ENCODE measurements around the gene COG5. TPM values are rescaled to one million over a fixed set of nuclear protein-coding genes. Genes with fewer than 3 reads are reported as not detected.

Gene COG5
- total RNA-seq, 1 donor from 2014 or later = 21.4 TPM

GRCh38 chr7:107304636-107305035 lies 259.1 kb downstream of the COG5 start:
- H3K4me1 ChIP-seq (ENCODE audit: control insufficient read depth in 3 of 3, insufficient read depth in 3 of 3, low read length in 3 of 3) = no peaks in the 10 kb centered on the region
- no peak overlapping the region for H3K9ac ChIP-seq (ENCODE audit: low read depth in 1 of 3, low read length in 3 of 3)
- H3K27ac ChIP-seq (ENCODE audit: low read depth, low read length) = peak overlapping the region; percentile 8
- H3K9me3 ChIP-seq (ENCODE audit: control insufficient read depth in 3 of 3, low read length in 3 of 3) = peaks cover 0 to 3% (median 0%) of the 10 kb centered on the region in 3 donors
- no peak overlapping the region for H3K4me3 ChIP-seq (ENCODE audit: low read length in 3 of 3)
- peaks cover 0 to 6% (median 0%) of the 10 kb centered on the region in 3 donors for H3K36me3 ChIP-seq (ENCODE audit: control insufficient read depth in 3 of 3, insufficient read depth in 3 of 3, low read length in 3 of 3)
- H3K27me3 ChIP-seq (ENCODE audit: control insufficient read depth in 3 of 3, insufficient read depth in 3 of 3, low read length in 3 of 3) = no peaks in the 10 kb centered on the region

- Histone ChIP-seq H3K27me3 (ENCODE audit: control insufficient read depth in 3 of 3, insufficient read depth in 3 of 3, low read length in 3 of 3) (no peaks in the 10 kb centered on the region), H3K9ac (ENCODE audit: low read depth in 1 of 3, low read length in 3 of 3) (no peak overlapping the region), H3K4me3 (ENCODE audit: low read length in 3 of 3) (no peak overlapping the region), H3K36me3 (ENCODE audit: control insufficient read depth in 3 of 3, insufficient read depth in 3 of 3, low read length in 3 of 3) (peaks cover 0 to 6% (median 0%) of the 10 kb centered on the region in 3 donors), H3K4me1 (ENCODE audit: control insufficient read depth in 3 of 3, insufficient read depth in 3 of 3, low read length in 3 of 3) (no peaks in the 10 kb centered on the region), H3K9me3 (ENCODE audit: control insufficient read depth in 3 of 3, low read length in 3 of 3) (peaks cover 0 to 3% (median 0%) of the 10 kb centered on the region in 3 donors), H3K27ac (ENCODE audit: low read depth, low read length) (peak overlapping the region; percentile 8)
Measured at GRCh38 chr7:107304063-107304462, 259.7 kb downstream of the COG5 start.

- Histone ChIP-seq H3K27ac (ENCODE audit: low read depth, low read length) (no peak overlapping the region), H3K4me1 (ENCODE audit: control insufficient read depth in 3 of 3, insufficient read depth in 3 of 3, low read length in 3 of 3) (no peaks in the 10 kb centered on the region), H3K4me3 (ENCODE audit: low read length in 3 of 3) (no peak overlapping the region), H3K9me3 (ENCODE audit: control insufficient read depth in 3 of 3, low read length in 3 of 3) (peaks cover 0 to 3% (median 0%) of the 10 kb centered on the region in 3 donors), H3K27me3 (ENCODE audit: control insufficient read depth in 3 of 3, insufficient read depth in 3 of 3, low read length in 3 of 3) (no peaks in the 10 kb centered on the region), H3K9ac (ENCODE audit: low read depth in 1 of 3, low read length in 3 of 3) (no peak overlapping the region), H3K36me3 (ENCODE audit: control insufficient read depth in 3 of 3, insufficient read depth in 3 of 3, low read length in 3 of 3) (peaks cover 0 to 6% (median 0%) of the 10 kb centered on the region in 3 donors)
Measured at GRCh38 chr7:107302250-107302847, 261.4 kb downstream of the COG5 start.

- Histone ChIP-seq H3K4me3 (ENCODE audit: low read length in 3 of 3) (no peak overlapping the region), H3K4me1 (ENCODE audit: control insufficient read depth in 3 of 3, insufficient read depth in 3 of 3, low read length in 3 of 3) (no peaks in the 10 kb centered on the region), H3K27ac (ENCODE audit: low read depth, low read length) (no peak overlapping the region), H3K9me3 (ENCODE audit: control insufficient read depth in 3 of 3, low read length in 3 of 3) (no peaks in the 10 kb centered on the region), H3K9ac (ENCODE audit: low read depth in 1 of 3, low read length in 3 of 3) (no peak overlapping the region), H3K36me3 (ENCODE audit: control insufficient read depth in 3 of 3, insufficient read depth in 3 of 3, low read length in 3 of 3) (peaks cover 0 to 3% (median 3%) of the 10 kb centered on the region in 3 donors), H3K27me3 (ENCODE audit: control insufficient read depth in 3 of 3, insufficient read depth in 3 of 3, low read length in 3 of 3) (no peaks in the 10 kb centered on the region)
Measured at GRCh38 chr7:107294182-107294581, 269.5 kb downstream of the COG5 start.

- H3K4me3 ChIP-seq (ENCODE audit: low read length in 3 of 3) = no peak overlapping the region
- H3K4me1 ChIP-seq (ENCODE audit: control insufficient read depth in 3 of 3, insufficient read depth in 3 of 3, low read length in 3 of 3) = no peaks in the 10 kb centered on the region
- no peak overlapping the region for H3K27ac ChIP-seq (ENCODE audit: low read depth, low read length)
Measured at GRCh38 chr7:107292591-107292990, 271.1 kb downstream of the COG5 start.

GRCh38 chr7:107291434-107291833 lies 272.3 kb downstream of the COG5 start:
- peaks cover 0 to 7% (median 0%) of the 10 kb centered on the region in 3 donors for H3K4me1 ChIP-seq (ENCODE audit: control insufficient read depth in 3 of 3, insufficient read depth in 3 of 3, low read length in 3 of 3)
- H3K36me3 ChIP-seq (ENCODE audit: control insufficient read depth in 3 of 3, insufficient read depth in 3 of 3, low read length in 3 of 3) = peaks cover 0 to 3% (median 3%) of the 10 kb centered on the region in 3 donors
- H3K27ac ChIP-seq (ENCODE audit: low read depth, low read length) = no peak overlapping the region
- H3K9ac ChIP-seq (ENCODE audit: low read depth in 1 of 3, low read length in 3 of 3) = no peak overlapping the region
- H3K27me3 ChIP-seq (ENCODE audit: control insufficient read depth in 3 of 3, insufficient read depth in 3 of 3, low read length in 3 of 3) = no peaks in the 10 kb centered on the region
- no peaks in the 10 kb centered on the region for H3K9me3 ChIP-seq (ENCODE audit: control insufficient read depth in 3 of 3, low read length in 3 of 3)
- H3K4me3 ChIP-seq (ENCODE audit: low read length in 3 of 3) = no peak overlapping the region

More at GRCh38 chr7:107292591-107292990, 271.1 kb downstream of the COG5 start:
- H3K9ac ChIP-seq (ENCODE audit: low read depth in 1 of 3, low read length in 3 of 3) = no peak overlapping the region
- no peaks in the 10 kb centered on the region for H3K27me3 ChIP-seq (ENCODE audit: control insufficient read depth in 3 of 3, insufficient read depth in 3 of 3, low read length in 3 of 3)
- peaks cover 0 to 3% (median 3%) of the 10 kb centered on the region in 3 donors for H3K36me3 ChIP-seq (ENCODE audit: control insufficient read depth in 3 of 3, insufficient read depth in 3 of 3, low read length in 3 of 3)
- no peaks in the 10 kb centered on the region for H3K9me3 ChIP-seq (ENCODE audit: control insufficient read depth in 3 of 3, low read length in 3 of 3)

GRCh38 chr7:107286751-107287621 lies 276.7 kb downstream of the COG5 start:
- H3K4me1 ChIP-seq (ENCODE audit: control insufficient read depth in 3 of 3, insufficient read depth in 3 of 3, low read length in 3 of 3) = peaks cover 7 to 9% (median 7%) of the 10 kb centered on the region in 3 donors
- peaks cover 0 to 4% (median 3%) of the 10 kb centered on the region in 3 donors for H3K36me3 ChIP-seq (ENCODE audit: control insufficient read depth in 3 of 3, insufficient read depth in 3 of 3, low read length in 3 of 3)
- no peaks in the 10 kb centered on the region for H3K27me3 ChIP-seq (ENCODE audit: control insufficient read depth in 3 of 3, insufficient read depth in 3 of 3, low read length in 3 of 3)
- H3K9me3 ChIP-seq (ENCODE audit: control insufficient read depth in 3 of 3, low read length in 3 of 3) = no peaks in the 10 kb centered on the region
- H3K27ac ChIP-seq (ENCODE audit: low read depth, low read length) = peak overlapping the region; percentile 74
- H3K9ac ChIP-seq (ENCODE audit: low read depth in 1 of 3, low read length in 3 of 3) = no peak overlapping the region
- no peak overlapping the region for H3K4me3 ChIP-seq (ENCODE audit: low read length in 3 of 3)

- H3K9me3 ChIP-seq (ENCODE audit: control insufficient read depth in 3 of 3, low read length in 3 of 3) = no peaks in the 10 kb centered on the region
- peaks cover 0 to 4% (median 0%) of the 10 kb centered on the region in 3 donors for H3K36me3 ChIP-seq (ENCODE audit: control insufficient read depth in 3 of 3, insufficient read depth in 3 of 3, low read length in 3 of 3)
- H3K4me3 ChIP-seq (ENCODE audit: low read length in 3 of 3) = no peak overlapping the region
- H3K9ac ChIP-seq (ENCODE audit: low read depth in 1 of 3, low read length in 3 of 3) = no peak overlapping the region
- H3K27ac ChIP-seq (ENCODE audit: low read depth, low read length) = peak overlapping the region; percentile 54
- peaks cover 7 to 9% (median 7%) of the 10 kb centered on the region in 3 donors for H3K4me1 ChIP-seq (ENCODE audit: control insufficient read depth in 3 of 3, insufficient read depth in 3 of 3, low read length in 3 of 3)
- H3K27me3 ChIP-seq (ENCODE audit: control insufficient read depth in 3 of 3, insufficient read depth in 3 of 3, low read length in 3 of 3) = no peaks in the 10 kb centered on the region
Measured at GRCh38 chr7:107284911-107285479, 278.7 kb downstream of the COG5 start.

- Histone ChIP-seq H3K4me3 (ENCODE audit: low read length in 3 of 3) (peak overlapping the region; percentile 41 to 62 (median 57)), H3K27me3 (ENCODE audit: control insufficient read depth in 3 of 3, insufficient read depth in 3 of 3, low read length in 3 of 3) (no peaks in the 10 kb centered on the region), H3K4me1 (ENCODE audit: control insufficient read depth in 3 of 3, insufficient read depth in 3 of 3, low read length in 3 of 3) (peaks cover 0 to 3% (median 0%) of the 10 kb centered on the region in 3 donors), H3K9ac (ENCODE audit: low read depth in 1 of 3, low read length in 3 of 3) (peak overlapping the region; percentile 68 to 78 (median 74)), H3K36me3 (ENCODE audit: control insufficient read depth in 3 of 3, insufficient read depth in 3 of 3, low read length in 3 of 3) (peaks cover 0 to 3% (median 0%) of the 10 kb centered on the region in 3 donors), H3K9me3 (ENCODE audit: control insufficient read depth in 3 of 3, low read length in 3 of 3) (no peaks in the 10 kb centered on the region), H3K27ac (ENCODE audit: low read depth, low read length) (peak overlapping the region; percentile 78)
Measured at GRCh38 chr7:107277331-107277730, 286.4 kb downstream of the COG5 start.
